Activated naive CD8-positive, alpha-beta T cell (primary cell): ENCODE data around the gene TM2D1.
"Not testable (repeated sequence)": the region's sequence is repeated elsewhere in the genome, so short reads cannot be mapped to it uniquely, and the experiment has no call there.

Source experiments
- H3K27ac Mint-ChIP-seq: one replicate; pipeline ENCODE4 v1.8.0; 2021; ENCODE audit warnings: mixed read lengths
- H3K27me3 Mint-ChIP-seq: one replicate; pipeline ENCODE4 v1.8.0; 2021; ENCODE audit warnings: mixed read lengths
- H3K36me3 Mint-ChIP-seq: one replicate; pipeline ENCODE4 v1.8.0; 2021; ENCODE audit warnings: mixed read lengths
- H3K4me1 Mint-ChIP-seq: one replicate; pipeline ENCODE4 v1.8.0; 2021; ENCODE audit warnings: low read depth, mixed read lengths
- H3K4me3 Mint-ChIP-seq: one replicate; pipeline ENCODE4 v1.8.0; 2021; ENCODE audit warnings: mild to moderate bottlenecking, mixed read lengths
- H3K9me3 Mint-ChIP-seq: one replicate; pipeline ENCODE4 v1.8.0; 2021; ENCODE audit warnings: low read depth, mixed read lengths

The TM2D1 gene

DNA sequence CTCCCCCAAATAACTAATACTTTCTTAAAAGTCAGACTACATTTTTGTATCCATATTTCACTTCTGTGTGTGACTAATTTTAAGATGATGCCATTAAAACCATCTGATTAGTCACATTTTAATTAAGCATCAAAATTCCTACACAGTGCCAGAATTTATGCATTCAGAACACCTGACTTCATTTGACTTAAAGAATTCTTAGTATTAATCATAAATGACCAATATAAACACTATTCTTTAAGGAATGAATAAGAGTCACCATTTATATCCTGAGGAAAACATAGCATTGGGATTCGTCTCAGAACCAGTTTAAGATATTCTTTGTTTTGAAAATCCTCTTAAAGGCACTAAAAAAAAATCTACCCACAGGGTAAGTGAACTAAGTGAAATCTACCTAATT is 37.0 kb downstream of the TM2D1 start:
- H3K36me3 Mint-ChIP-seq = peaks cover 3% of the 10 kb centered on the region
- no peaks in the 10 kb centered on the region for H3K27me3 Mint-ChIP-seq
- no peak overlapping the region for H3K27ac Mint-ChIP-seq
- no peaks in the 10 kb centered on the region for H3K4me1 Mint-ChIP-seq
- no peaks in the 10 kb centered on the region for H3K9me3 Mint-ChIP-seq
- H3K4me3 Mint-ChIP-seq = no peak overlapping the region

DNA sequence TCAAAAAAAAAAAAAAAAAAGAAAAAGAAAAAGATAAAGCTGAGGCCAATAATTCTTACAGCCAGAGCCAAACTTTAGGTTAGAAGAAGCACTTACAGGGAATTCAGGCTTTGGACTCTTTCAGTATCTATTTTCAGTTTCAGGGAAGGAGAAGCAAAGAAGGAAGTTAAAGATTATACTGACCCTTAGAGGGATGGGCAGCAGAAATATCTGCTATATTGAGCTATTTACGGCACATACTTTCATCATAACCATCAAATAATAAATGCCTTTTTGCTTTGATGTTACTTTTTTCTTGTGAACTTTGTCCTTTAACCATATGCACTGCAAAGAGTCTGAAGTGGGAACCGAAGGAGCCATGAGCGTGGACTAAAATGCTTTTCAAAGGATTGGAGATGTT is 42.0 kb downstream of the TM2D1 start:
- H3K27me3 Mint-ChIP-seq = no peaks in the 10 kb centered on the region

DNA sequence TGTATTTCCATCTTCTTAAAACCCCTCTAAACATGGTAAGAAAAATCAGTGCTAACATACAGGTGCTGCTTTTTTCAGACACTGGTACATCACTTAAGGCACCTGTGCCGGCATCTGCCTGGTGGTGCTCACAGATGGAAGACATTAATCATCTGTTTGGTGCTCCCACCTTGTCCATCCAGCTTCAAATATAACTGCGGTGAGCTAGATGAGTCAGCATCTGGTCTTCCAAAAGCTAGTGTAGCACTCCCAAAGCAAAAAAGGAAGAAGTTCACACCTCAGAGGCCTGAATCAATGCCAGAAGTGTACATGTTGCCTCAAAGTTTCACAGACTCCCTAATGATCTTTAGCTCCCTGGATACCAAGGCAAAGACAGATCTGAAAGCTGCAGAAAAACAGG is 44.4 kb downstream of the TM2D1 start:
- Mint-ChIP-seq H3K4me3 (no peak overlapping the region), H3K4me1 (no peaks in the 10 kb centered on the region), H3K9me3 (no peaks in the 10 kb centered on the region), H3K27me3 (no peaks in the 10 kb centered on the region), H3K36me3 (peaks cover 14% of the 10 kb centered on the region), H3K27ac (no peak overlapping the region)

More for the DNA sequence above, 42.0 kb downstream of the TM2D1 start:
- no peak overlapping the region for H3K4me3 Mint-ChIP-seq
- no peaks in the 10 kb centered on the region for H3K4me1 Mint-ChIP-seq
- no peaks in the 10 kb centered on the region for H3K9me3 Mint-ChIP-seq
- no peak overlapping the region for H3K27ac Mint-ChIP-seq
- peaks cover 14% of the 10 kb centered on the region for H3K36me3 Mint-ChIP-seq

DNA sequence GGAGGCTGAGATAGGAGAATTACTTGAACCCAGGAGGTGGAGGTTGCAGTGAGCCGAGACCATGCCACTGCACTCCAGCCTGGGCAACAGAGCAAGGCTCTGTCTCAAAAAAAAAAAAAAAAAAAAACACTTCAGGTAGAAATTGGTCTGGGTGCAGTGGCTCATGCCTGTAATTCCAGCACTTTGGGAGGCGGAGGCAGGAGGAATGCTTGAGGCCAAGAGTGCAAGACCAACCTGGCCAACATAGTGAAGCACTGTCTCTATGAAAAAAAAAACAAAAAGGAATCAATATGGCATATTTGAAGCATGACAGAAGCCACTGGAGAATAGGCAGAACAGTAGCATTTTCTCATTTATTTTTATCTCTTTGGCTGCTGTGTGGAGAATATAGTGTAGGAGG is 48.1 kb downstream of the TM2D1 start:
- H3K4me3 Mint-ChIP-seq, H3K27ac Mint-ChIP-seq, H3K27me3 Mint-ChIP-seq, H3K9me3 Mint-ChIP-seq, H3K4me1 Mint-ChIP-seq: not testable (repeated sequence)
- H3K36me3 Mint-ChIP-seq = peaks cover 12% of the 10 kb centered on the region

DNA sequence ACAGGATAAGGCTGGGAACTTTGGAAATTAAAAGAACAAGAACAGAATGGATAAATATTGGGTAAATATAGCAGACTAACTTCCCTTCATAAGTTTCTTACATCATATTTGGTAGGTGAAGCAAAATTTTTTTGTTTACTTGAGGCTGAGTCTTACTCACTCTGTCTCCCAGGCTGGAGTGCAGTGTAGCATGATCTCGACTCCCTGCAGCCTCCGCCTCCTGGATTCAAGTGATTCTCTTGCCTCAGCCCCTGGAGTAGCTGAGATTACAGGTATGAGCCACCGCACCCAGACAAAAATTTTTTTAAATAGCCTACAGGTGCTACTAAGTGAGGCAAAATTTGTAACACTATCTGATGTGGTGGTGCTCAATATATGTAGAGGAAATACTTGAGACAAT is 50.7 kb downstream of the TM2D1 start:
- no peak overlapping the region for H3K4me3 Mint-ChIP-seq
- peaks cover 10% of the 10 kb centered on the region for H3K36me3 Mint-ChIP-seq
- H3K9me3 Mint-ChIP-seq = no peaks in the 10 kb centered on the region
- H3K27me3 Mint-ChIP-seq = no peaks in the 10 kb centered on the region
- H3K4me1 Mint-ChIP-seq = no peaks in the 10 kb centered on the region
- H3K27ac Mint-ChIP-seq = peak overlapping the region; percentile 0

DNA sequence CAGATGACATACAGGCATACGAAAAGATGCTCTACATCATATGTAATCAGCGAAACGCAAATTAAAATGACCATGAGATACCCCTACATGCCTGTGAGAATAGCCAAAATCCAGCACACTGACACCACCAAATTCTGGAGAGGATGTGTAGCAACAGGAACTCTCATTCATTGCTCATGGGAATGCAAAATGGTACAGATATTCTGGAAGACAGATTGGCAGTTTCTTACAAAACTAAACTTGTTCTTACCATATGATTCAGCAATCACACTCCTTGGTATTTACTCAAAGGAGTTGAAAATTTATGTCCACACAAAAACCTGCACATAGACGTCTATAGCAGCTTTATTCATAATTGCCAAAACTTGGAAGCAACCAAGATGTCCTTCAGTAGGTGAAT is 52.6 kb downstream of the TM2D1 start:
- no peaks in the 10 kb centered on the region for H3K9me3 Mint-ChIP-seq

DNA sequence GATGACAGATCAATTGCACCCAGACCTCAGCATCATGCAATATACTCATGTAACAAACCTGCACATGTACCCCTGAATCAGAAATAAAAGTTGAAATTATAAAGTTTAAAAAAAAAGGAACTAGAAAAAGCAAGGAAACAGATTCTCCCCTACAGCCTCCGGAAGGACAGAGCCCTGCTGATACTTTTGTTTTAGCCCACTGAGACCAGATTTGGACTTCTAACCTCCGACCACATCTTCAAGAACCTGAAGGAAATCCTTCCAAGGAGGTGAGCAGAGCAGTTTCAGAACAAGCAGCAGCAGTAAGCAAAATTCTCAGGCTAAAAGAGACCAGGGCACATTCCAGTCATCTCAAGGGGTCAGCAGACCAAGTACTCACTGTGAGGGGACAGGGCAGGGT is 54.5 kb downstream of the TM2D1 start:
- no peaks in the 10 kb centered on the region for H3K27me3 Mint-ChIP-seq
- no peaks in the 10 kb centered on the region for H3K4me1 Mint-ChIP-seq
- H3K36me3 Mint-ChIP-seq = peaks cover 12% of the 10 kb centered on the region
- no peaks in the 10 kb centered on the region for H3K9me3 Mint-ChIP-seq
- no peak overlapping the region for H3K27ac Mint-ChIP-seq
- no peak overlapping the region for H3K4me3 Mint-ChIP-seq

More for the DNA sequence above, 52.6 kb downstream of the TM2D1 start:
- Mint-ChIP-seq H3K27me3 (no peaks in the 10 kb centered on the region), H3K36me3 (peaks cover 11% of the 10 kb centered on the region), H3K4me1 (no peaks in the 10 kb centered on the region), H3K4me3 (no peak overlapping the region), H3K27ac (no peak overlapping the region)

DNA sequence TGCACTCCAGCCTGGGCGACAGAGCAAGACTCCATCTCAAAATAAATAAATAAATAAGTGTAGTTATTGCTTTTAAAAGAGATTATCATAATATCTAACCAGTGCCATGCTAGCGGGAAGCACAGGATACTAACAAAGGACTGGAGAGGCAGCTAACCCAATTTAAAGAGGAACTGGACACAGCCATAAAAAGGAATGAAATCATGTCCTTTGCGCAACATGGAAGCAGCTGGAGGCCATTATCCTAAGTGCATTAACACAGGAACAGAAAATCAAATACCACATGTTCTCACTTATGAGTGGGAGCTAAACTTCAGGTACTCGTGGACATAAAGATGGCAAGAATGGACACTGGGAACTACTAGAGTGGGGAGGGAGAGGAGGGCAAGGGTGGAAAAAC is 54.9 kb downstream of the TM2D1 start:
- no peaks in the 10 kb centered on the region for H3K27me3 Mint-ChIP-seq
- no peak overlapping the region for H3K27ac Mint-ChIP-seq
- H3K9me3 Mint-ChIP-seq = no peaks in the 10 kb centered on the region

DNA sequence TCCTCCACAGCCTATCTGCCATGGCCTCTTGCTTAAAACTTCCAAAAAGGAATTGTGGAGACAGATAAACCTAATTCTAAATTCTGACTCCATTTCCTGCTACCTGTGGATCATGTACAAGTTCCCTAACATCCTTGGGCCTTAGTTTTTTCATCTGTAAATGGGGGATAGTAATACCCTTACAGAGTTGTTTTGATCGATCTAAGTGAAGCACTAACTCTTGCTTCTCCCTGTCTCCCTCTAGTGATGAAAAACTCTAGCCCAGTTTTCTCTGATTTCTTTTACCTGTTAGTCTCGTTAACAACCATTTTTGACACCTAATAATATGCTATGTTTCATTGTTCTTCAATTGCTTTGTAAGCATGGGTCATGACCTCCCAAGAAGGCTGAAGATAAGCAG is 65.9 kb downstream of the TM2D1 start:
- no peaks in the 10 kb centered on the region for H3K9me3 Mint-ChIP-seq
- no peak overlapping the region for H3K27ac Mint-ChIP-seq
- H3K36me3 Mint-ChIP-seq = no peaks in the 10 kb centered on the region
- no peaks in the 10 kb centered on the region for H3K27me3 Mint-ChIP-seq
- no peaks in the 10 kb centered on the region for H3K4me1 Mint-ChIP-seq
- H3K4me3 Mint-ChIP-seq = no peak overlapping the region

More for the DNA sequence above, 54.9 kb downstream of the TM2D1 start:
- H3K4me3 Mint-ChIP-seq = no peak overlapping the region
- H3K4me1 Mint-ChIP-seq = no peaks in the 10 kb centered on the region
- H3K36me3 Mint-ChIP-seq = peaks cover 12% of the 10 kb centered on the region

DNA sequence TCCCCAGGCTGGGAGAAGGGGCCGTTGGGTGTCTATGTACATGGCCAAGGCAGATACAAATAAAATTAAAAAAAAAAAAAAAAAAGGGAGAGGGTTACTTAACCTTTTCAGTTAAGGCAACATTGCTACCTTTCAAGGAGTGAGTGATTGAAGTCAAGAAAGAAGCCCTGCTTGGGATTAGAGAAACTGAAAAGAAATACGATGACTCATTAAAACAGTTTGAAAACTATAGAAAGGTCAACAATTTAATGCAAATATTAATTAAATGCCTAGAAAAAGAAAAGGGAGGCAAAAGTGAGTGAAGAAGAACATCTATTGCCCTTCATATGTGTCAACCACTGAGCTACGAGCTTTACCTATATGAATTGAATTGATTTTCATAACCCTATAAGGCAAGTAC is 69.5 kb downstream of the TM2D1 start:
- no peaks in the 10 kb centered on the region for H3K36me3 Mint-ChIP-seq
- H3K27me3 Mint-ChIP-seq = no peaks in the 10 kb centered on the region
- H3K4me3 Mint-ChIP-seq = no peak overlapping the region
- H3K4me1 Mint-ChIP-seq = no peaks in the 10 kb centered on the region
- H3K9me3 Mint-ChIP-seq = no peaks in the 10 kb centered on the region
- no peak overlapping the region for H3K27ac Mint-ChIP-seq

DNA sequence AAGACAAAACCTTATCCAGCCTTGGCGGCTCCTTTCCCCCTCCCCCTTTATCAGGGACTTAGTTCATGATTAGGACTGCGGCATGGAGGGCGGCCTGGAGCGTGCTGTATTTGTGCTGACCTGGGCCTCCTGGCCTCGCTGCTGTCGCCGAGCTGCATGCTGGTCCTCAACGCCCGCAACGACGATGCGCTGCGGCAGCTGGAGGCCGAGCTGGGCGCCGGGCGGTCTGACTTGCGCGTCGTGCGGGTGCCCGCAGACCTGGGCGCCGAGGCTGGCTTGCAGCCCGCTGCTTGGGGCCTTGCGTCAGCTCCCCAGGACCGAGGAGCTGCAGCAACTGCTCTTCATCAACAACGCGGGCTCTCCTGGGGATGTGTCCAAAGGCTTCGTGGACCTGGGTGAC is 70.9 kb downstream of the TM2D1 start:
- Mint-ChIP-seq H3K36me3 (no peaks in the 10 kb centered on the region), H3K9me3 (no peaks in the 10 kb centered on the region), H3K4me1 (no peaks in the 10 kb centered on the region), H3K4me3 (no peak overlapping the region), H3K27ac (no peak overlapping the region), H3K27me3 (no peaks in the 10 kb centered on the region)

DNA sequence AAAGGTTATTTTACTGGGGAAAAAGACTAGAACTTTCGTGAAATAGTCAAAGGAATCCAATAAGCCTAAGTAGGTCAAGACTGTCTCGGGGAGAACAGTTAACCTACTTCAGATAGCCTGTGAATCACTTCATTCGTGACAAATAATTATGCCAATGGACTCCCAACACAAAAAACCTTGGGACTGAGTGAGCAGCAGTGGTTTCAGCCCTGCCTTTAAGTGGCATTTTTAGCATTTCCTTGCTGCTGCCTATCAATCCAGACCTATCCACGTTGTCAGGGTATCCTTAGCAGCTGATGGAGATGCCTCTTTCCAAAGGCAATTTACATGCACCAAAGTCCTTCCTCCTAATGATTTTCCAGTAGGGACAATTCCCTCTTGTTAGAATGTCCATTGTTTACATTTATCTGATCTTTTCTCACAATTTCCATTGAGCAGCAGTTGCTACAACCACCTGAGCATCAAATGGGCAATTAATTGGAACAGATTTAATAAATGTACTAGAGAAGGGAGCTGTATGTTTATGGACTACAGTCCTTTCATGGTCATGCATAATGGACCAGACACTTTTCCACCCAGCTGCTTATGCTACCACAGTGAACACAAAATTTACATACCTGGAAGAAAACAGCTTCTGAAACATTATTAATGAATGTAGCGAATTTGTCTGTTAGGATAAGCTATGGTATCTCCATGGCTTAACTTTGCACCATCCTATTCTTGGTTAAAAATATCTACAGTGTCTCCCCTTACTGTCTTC is 75.8 kb downstream of the TM2D1 start:
- no peaks in the 10 kb centered on the region for H3K27me3 Mint-ChIP-seq
- H3K36me3 Mint-ChIP-seq = no peaks in the 10 kb centered on the region
- no peaks in the 10 kb centered on the region for H3K4me1 Mint-ChIP-seq
- H3K9me3 Mint-ChIP-seq = no peaks in the 10 kb centered on the region
- H3K4me3 Mint-ChIP-seq = no peak overlapping the region
- no peak overlapping the region for H3K27ac Mint-ChIP-seq

DNA sequence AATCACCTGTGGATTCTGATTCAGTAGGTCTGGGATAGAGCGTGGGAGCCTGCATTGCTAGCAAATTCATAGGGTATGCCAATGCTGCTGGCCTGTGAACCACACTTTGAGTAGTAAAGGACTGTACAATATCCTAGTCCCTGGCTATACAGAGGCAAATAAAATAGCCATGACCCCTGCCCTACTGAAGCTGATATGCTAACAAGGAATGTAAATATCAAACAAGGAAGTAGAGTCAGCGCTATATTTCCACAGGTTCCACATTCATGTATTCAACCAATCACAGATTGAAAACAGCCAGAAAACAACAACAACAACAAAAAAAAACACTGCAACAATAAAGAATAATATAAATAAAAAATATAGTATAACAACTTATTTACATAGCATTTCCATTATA is 77.8 kb downstream of the TM2D1 start:
- Mint-ChIP-seq H3K36me3 (no peaks in the 10 kb centered on the region), H3K27me3 (no peaks in the 10 kb centered on the region), H3K9me3 (no peaks in the 10 kb centered on the region)

DNA sequence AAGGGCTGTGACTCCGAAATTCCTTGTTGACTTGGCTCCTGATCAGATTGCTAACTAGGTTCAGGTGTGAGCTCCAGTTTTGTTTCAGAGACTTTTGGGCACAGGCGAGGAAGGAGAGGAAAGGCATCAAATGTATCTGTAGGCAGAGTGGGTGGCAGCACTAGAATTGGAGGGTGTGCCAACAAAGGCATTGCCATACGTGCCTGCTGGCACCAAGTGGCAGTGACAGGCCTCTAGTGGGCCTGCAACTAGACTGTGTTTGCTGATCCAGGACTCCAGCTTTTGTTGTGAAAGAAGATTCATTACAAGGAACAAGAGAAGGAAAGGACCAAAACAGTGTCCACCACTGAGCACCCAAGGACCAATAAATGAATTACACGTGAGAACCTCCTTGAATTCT is 79.5 kb downstream of the TM2D1 start:
- H3K9me3 Mint-ChIP-seq = no peaks in the 10 kb centered on the region
- no peak overlapping the region for H3K27ac Mint-ChIP-seq
- H3K36me3 Mint-ChIP-seq = no peaks in the 10 kb centered on the region
- H3K4me1 Mint-ChIP-seq = peaks cover 15% of the 10 kb centered on the region
- H3K27me3 Mint-ChIP-seq = no peaks in the 10 kb centered on the region
- H3K4me3 Mint-ChIP-seq = no peak overlapping the region

More for the DNA sequence above, 77.8 kb downstream of the TM2D1 start:
- H3K4me1 Mint-ChIP-seq = no peaks in the 10 kb centered on the region
- no peak overlapping the region for H3K4me3 Mint-ChIP-seq
- no peak overlapping the region for H3K27ac Mint-ChIP-seq

DNA sequence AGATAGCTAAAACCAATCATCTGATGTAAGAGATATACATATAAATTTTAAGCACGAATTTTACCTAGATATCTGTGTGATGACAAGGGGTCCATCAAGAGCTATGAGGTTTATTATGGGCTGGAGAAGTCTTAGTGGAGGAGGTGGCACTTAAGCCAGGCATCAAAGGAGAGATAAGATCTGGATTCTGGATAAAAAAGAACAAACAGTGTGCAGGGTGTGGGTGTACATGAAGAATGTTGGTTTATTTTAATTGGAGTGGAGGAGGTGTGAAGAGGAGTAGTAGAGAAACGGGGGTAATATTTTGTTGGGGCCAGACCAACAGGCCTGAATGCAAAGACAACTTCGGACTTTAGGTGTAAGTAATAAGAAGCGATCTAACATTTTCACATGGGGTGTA is 80.6 kb downstream of the TM2D1 start:
- H3K4me3 Mint-ChIP-seq = no peak overlapping the region
- H3K27ac Mint-ChIP-seq = no peak overlapping the region
- no peaks in the 10 kb centered on the region for H3K9me3 Mint-ChIP-seq
- peaks cover 2% of the 10 kb centered on the region for H3K27me3 Mint-ChIP-seq
- H3K4me1 Mint-ChIP-seq = peaks cover 17% of the 10 kb centered on the region
- H3K36me3 Mint-ChIP-seq = no peaks in the 10 kb centered on the region
